SH-SY5Y (cell line): ENCODE results near the gene TOR1AIP1.

Experiments used
- GATA2 ChIP-seq: IDR thresholded peaks from 2 replicates; pipeline ENCODE4 v1.6.1; 2011; ENCODE audit warnings: mild to moderate bottlenecking, low read depth, low read length
- GATA3 ChIP-seq: IDR thresholded peaks from 2 replicates; pipeline ENCODE4 v1.6.1; 2011; ENCODE audit warnings: low read depth, mild to moderate bottlenecking, low read length, moderate library complexity

GRCh38 chr1:179951383-179952144 lies 69.5 kb downstream of the TOR1AIP1 start:
- TF ChIP-seq GATA2 (no peak), GATA3 (no peak)
